ENCODE measurements around the gene MYO19.

- no peak for TF ChIP-seq FOSL1 (IDR thresholded peaks at IDR 0.05; ENCODE audit: low read depth)
- no peak for TF ChIP-seq CTCF (IDR thresholded peaks at IDR 0.05 in 2 of 3, conservative IDR thresholded peaks at IDR 0.05 in 1 of 3; ENCODE audit: borderline replicate concordance in 1 of 3, insufficient read depth in 1 of 3, low read depth in 2 of 3, low read length in 2 of 3)
- TF ChIP-seq REST (IDR thresholded peaks at IDR 0.05; ENCODE audit: low read depth), result no peak
- no peak for TF ChIP-seq POLR2AphosphoS5 (IDR thresholded peaks at IDR 0.05; ENCODE audit: low read depth, low read length)
- no peak for TF ChIP-seq SP1 (IDR thresholded peaks at IDR 0.05; ENCODE audit: low read depth)
- no peak for TF ChIP-seq YY1 (IDR thresholded peaks at IDR 0.05; ENCODE audit: extremely low read depth, insufficient replicate concordance, low read depth, low read length)
These were observed 11.6 kb downstream of the MYO19 start for GRCh38 chr17:36523113-36523512.

All from HCT116 (cell line).